GM23248 (cell line): ENCODE data around the gene RXRA.

Source experiments
- EZH2 ChIP-seq: fragments of 200-600 bp; sonication (generic); IDR thresholded peaks from 2 replicates; pipeline ENCODE4 v1.6.1; 2018; ENCODE audit warnings: antibody characterized with exemption, mild to moderate bottlenecking; ENCODE audit not compliant: insufficient read depth, poor library complexity, severe bottlenecking
- EZH2phosphoT487 ChIP-seq: fragments of 200-600 bp; sonication (generic); IDR thresholded peaks from 2 replicates; pipeline ENCODE4 v1.6.1; 2018; ENCODE audit warnings: antibody characterized with exemption, moderate library complexity, mild to moderate bottlenecking, low read depth; ENCODE audit not compliant: insufficient read depth

DNA sequence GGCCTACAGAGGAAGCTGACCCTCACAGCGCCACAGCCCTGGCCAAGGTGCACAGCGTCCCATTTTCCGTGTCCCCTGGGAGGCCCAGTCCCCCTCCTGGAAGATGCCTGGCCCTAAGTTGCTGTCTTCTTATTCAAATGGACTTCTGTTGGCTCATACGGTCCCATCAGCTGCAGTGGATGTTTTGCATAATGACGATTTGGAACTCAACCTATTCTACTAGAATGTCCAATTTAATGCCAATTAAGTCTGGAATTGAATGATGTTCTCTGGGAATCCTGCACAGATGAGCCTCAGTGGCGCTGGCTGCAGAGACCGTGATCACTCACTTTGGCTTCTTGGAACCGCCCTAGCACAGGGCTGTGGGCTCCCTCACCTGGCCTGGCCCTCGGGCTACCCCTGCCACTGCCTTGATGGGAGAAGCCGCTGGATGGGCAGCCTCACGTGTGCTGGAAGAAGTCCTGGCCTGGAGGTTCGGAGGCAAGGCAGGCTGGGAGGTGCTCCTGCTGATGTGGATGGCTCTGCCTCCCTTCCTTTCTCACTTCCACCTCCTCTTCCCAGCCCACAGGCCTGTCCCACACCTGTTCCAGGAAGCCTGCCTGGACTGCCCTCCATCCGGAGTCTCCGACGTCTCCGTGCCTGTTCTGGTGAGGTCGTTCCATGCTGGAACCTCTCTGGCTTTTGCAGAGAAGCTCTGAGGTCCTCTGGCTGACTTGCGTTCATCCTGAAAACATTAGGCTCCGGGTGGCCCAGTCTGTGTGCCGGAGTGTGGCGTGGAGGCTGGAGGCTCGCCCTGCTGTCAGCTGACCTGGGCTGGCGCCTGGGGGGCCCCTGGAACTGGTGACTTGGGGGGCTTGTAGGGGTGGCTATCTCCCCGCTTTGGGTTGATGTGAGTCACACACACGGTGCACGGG is 147.1 kb downstream of the RXRA start:
- TF ChIP-seq EZH2 (no peak), EZH2phosphoT487 (no peak)
